Esophagus muscularis mucosa (tissue), 3 donors: Measurements from ENCODE around the gene INAVA.

Experiments
- CTCF ChIP-seq, 3 experiments: fragments of 200-600 bp in 2 of 3; fragments of 450-650 bp in 1 of 3; sonication (generic) in 2 of 3; IDR thresholded peaks; one replicate each; pipeline ENCODE4 v1.5.1; 2017 to 2019; ENCODE audit warnings: antibody characterized with exemption in 3 of 3, mild to moderate bottlenecking in 2 of 3, moderate library complexity in 1 of 3
- POLR2AphosphoS5 ChIP-seq, 2 donors: sonication (generic); formaldehyde crosslinking; IDR thresholded peaks; one replicate each; pipeline ENCODE4 v1.6.1; 2017; ENCODE audit warnings: antibody characterized with exemption in 2 of 2

- TF ChIP-seq POLR2AphosphoS5 (IDR thresholded peaks at IDR 0.05): no peak
- no peak for TF ChIP-seq CTCF (IDR thresholded peaks at IDR 0.05)
These were observed 24.8 kb upstream of the INAVA start for GRCh38 chr1:200869753-200870391.
